Stimulated activated CD8-positive, alpha-beta memory T cell treated with anti-CD3 and anti-CD28 coated beads, Interleukin-4, amount 100 ng/mL, for 24 hours (primary cell): ENCODE measurements around the gene PACS1.

ENCODE experiments used
- DNase-seq: peaks from one replicate; pipeline ENCODE4 v3.0.0-alpha.2; 2020; ENCODE audit warnings: low read depth

The PACS1 gene

DNA sequence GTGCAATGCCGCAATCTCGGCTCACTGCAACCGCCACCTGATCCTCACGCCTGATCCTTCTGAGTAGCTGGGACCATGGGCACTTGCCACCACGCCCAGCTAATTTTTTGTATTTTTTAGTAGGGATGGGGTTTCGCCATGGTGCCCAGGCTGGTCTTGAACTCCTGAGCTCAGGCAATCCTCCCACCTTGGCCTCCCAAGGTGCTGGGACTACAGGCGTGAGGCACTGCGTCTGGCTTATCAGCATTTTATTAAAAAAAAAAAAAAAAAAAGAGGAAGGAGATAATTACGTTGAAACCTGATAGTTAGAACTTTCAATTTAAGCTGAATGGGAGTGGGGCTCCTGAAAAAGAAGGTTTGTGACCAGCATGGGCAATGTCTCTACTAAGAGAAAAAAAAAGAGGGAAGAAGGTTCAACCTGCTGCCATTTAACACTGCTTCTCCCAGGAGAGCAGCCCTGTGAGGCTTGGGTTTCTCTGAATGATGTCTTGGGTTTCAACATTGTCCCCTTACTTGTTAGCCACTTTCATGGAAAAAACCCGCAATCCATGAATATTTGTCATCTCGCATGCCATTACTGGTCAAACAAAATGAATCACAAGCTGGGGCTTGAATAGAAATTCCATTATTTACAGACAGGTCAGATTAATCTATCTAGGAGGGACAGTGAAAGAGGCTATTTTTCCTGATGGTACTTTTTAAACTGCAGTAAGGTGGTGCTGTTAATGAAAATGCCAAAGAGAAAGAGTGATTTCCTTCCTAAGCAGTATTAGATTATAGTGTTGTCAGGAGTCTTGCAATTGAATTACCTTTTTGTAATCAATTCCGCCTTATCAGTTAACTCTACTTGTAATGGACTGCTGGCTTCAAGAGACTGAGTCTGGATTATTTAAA, 72.5 kb downstream of the PACS1 start:
- no peak for DNase-seq

DNA sequence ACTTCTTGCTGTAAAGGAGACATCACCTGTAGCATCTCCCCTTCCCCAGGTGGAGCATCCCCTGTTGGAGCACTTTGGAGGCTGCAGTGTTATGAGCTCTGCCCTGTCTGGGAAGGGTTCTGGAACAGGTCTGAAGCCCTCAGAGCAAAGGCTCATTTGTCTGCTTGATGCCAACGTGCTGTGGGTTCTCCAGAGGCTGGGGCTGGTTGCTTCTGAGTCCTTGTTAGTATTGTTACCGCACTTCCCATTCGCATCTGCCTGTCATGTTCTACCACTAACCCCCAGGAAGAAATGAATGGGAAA, 73.1 kb downstream of the PACS1 start:
- DNase-seq: no peak

DNA sequence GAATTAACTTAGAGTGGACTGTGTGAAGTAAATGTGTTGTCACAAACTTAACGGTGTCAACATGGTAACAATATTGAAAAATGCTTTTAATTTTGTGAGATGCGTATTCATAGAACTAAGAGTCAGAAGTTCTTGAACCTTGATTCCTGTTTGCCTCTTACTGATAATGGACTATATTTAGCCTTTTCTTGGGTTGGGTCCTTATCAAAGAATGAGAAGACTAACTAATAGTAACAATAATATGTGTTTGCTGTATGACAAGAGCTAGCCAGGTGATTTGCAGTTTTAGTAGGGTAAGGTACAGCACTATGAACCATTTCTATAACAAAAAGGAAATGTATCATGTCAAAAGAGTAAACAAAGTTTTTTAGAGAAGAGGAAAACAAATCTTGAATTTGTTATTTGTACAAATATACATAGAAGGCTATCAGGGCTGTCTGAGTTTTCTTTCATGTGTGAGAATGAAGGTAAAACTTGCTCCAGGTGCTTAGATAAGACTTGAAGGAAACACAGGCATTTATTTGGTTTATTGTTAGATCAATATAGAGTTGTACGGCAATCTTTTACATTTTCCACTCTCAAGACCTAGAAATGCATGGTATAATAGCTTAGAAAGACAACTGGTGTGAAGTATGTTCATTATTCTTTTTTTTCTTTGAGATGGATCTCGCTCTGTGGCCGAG, 74.1 kb downstream of the PACS1 start:
- no peak for DNase-seq

DNA sequence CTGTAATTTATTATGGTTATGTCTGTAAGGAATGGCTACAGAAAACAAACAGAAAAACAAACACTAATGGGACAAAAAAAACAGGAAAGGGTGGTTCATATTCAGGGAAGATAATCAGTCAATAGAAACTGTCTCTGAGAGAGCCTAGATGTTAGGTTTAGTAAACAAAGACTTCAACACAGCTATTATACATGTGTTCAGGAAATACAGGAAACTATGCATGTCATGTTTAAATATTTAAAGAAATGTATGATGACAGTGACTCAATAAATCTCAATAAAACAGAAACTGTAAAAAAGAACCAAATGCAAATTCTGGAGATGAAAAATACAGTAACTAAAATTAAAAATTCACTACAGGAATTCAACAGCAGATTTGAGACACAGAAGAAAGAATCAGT, 76.0 kb downstream of the PACS1 start:
- no peak for DNase-seq

DNA sequence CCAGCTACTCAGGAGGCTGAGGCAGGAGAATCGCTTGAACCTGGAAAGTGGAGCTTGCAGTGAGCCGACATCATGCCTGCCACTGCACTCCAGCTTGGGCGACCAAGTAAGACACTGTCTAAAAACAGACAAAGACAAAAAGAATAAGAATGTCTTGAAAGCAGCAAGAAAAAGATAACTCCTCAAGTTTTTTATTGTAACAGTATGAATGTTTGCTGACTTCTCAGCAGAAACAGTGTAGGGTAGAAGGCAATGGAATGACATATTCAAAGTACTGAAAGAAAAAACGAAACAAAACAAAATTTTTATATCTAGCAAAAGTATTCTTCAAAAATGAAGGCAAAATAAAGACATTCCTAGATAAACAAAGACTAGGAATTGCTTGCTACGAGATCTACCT, 76.9 kb downstream of the PACS1 start:
- DNase-seq: no peak

DNA sequence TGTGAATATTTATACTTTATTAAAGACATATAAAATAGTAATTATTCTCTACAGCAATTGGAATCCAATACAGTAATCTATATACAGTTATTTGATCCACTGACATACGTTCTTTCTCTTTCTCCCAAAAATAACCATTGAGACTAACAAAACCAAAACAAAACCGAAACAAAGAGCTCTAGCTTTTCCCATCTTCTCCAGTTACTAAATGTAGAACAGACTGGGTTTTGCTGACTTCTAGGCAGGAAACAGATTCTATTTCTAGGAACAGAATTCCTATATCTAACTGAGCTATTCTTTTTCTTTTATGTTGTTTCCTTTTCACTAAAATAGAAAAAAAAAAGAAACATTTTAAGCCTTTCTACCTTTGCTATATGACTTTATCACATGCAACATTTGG, 80.1 kb downstream of the PACS1 start:
- DNase-seq: no peak

DNA sequence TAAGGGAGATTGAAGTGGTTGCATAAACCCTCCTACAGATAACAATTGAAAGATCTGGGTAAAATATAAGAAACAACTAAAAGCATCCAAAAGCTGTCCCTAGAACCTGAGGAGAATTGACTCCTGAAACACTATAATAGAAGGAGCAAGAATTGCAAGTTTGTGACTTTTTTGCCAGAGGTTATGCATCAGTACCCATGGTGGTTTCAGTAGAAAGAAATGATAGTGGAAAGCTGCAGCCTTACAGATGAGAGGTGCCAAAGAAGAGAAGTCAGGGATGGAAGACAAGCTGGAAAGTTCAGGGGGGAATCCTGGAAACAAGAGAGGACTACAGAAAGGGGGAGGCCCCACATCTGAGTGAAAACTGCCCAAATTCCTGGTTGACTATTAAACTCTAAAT, 80.7 kb downstream of the PACS1 start:
- DNase-seq: no peak

DNA sequence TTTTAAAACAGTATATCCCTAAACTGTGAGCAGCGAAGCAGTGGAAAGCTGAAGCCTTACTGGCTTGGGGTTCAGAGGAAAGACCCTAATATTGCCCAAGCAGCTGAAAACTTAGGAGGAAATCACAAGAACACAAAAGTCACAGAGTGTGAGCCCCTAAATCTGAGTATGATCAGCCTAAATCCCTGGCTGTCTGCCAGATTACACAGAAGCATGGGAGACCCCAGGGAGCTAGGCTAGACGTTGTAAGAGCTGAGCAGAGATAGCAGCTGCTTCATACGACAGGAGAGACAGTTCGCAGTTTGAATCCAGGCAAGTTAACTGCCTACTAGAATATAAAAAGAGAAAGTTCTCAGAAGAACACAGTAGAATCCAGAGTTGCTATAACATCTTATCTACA, 81.2 kb downstream of the PACS1 start:
- DNase-seq: no peak

DNA sequence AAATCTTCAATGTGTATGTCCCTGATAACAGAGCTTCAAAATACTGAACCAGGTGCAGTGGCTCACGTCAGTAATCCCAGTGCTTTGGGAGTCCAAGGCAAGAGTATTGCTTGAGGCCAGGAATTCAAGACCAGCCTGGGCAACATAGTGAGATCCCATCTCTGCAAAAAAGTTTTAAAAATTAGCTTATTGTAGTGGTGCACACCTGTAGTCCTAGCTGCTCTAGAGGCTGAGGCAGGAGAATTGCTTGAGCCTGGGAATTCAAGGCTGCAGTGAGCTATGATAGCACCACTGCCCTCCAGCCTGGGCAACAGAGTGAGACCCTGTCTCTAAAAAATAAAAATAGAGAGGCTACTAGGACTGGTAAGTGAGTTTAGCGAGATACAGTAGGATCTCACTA, 84.0 kb downstream of the PACS1 start:
- no peak for DNase-seq

DNA sequence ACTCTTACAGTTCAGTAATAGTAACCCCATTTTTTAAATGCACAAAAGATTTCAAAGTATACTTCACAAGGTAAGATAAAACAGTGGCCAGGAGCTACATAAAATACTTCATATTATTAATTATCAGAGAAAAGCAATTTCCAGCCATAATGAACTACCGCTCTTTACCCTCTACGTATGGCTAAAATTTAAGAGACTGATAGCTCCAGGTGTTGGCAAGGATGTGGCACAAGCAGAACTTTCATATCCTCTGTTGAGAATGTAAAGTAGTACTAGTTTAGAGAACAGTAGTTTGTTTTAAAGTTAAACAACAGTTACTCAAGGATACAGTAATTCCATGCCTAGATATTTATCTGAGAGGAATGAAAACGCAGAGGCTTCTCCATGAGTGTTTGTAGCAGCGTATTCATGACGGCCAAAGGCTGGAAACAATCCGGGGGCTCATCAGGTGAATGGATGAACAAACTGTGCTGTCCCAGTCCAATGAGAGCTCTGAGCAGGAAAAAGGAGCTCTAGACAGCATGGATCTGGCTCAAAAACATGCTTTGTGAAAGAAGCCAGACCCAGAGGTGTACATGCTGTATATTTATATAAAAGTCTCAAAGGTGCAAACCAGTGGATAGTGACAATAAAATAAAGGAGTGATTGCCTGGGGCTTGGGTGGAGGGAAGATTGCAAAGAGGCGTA, 85.5 kb downstream of the PACS1 start:
- no peak for DNase-seq

DNA sequence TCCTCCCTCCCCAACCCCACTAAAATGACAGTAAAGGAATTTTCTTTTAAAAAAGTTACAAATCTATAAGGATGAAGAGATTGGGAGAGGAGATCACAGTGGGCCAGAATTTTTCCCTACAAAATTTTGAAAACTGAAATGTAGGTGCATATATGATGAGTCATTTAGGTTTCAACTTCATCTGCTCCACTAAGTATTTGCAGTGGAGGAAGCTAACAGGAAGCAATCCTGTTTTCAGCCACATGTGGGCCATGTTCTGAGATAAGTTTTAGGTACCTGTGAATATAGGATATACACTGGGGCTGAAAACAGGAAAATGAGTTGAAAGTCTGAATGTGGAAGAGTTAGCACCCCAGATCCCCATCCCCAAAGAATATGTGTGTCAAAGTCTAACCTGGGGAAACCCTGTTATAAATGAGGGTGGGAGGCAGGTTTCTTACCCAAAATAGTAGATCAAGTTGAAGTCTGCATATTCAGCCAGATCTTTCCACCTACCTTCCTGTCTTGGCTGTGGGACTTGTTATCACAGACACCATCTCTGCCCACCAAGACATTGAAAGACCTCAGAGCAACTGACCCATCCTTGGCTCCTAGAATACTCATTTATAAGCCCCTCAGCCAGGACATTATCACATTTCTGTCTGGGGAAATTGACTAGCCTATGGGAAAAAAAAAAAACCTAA, 87.3 kb downstream of the PACS1 start:
- no peak for DNase-seq

DNA sequence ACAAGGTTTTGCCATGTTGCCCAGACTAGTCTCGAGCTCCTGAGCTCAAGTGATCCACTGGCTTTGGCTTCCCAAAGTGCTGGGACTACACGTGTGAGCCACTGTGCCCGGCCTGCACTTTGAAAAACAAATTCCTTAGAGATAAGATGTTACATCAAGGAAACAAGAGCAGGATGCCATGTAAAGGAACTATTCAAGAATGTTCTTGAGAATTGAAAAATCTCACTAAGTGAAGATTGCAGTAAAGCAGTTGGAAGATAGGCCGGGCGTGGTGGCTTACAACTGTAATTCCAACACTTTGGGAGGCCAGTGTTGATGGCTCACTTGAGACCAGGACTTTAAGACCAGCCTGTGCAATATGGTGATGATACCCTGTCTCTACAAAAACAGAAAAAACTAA, 88.1 kb downstream of the PACS1 start:
- no peak for DNase-seq

DNA sequence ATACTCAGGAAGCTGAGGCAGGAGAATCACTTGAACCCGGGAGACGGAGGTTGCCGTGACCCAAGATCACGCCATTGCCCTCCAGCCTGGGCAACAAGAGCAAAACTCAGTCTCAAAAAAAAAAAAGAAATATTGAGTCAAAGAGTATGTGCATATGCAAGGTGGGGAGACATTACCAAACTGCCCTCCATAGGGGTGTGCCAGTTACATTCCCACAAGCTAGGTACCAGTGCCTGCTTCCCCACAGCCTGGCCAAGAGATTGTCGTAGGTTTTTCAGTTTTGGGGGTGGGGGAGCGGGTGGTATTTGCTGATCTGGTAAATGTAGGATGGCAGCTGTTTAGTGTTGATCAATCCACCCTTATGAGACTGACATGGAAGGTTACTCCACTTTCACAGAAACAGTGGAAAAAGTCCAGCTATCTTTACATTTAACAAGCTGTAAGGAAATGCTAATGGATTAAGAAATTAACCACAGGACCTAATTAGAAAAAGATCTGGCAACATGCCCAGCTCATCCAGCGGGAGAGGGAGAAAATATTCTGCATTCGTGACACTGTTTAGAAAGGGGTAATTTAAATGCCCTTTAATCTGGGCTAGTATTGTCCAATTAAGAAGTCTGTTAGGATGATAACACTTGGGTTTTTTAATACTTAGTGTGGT, 89.4 kb downstream of the PACS1 start:
- DNase-seq: no peak

DNA sequence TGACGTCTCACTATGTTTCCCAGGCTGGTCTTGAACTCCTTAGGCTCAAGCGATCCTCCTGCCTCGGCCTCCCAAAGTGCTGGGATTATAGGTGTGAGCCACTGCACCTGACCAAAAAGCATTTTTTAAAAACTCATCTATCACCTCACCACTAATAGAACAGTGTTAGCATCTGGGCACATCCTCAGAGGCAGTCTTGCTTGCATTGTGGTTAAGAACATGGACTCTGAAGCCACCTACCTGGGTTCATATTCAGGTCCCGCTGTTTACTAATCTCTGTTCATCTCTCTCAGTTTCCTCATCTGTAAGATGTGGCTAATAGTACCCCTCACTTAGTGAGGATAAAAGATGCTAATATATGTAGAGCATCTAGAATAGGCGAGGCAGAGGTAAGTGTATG, 90.6 kb downstream of the PACS1 start:
- DNase-seq: no peak

DNA sequence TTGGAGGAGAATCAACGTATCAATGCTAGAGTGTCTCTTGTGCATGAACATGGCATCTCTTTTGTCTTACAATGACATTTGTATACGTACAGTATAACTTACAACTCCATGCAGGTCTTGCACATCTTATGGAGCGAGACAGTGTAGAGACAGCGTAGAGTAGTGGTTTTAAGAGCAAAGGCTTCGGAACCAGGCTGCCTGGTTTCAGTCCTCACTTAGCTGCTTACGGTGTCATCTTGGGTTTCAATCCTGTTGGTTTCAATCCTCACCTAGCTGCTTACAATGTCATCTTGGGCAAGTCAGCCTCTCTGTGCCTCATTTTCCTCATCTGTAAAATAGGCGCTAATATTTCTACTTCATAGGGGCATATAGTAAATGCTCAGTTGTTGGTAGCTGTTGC, 98.2 kb downstream of the PACS1 start:
- DNase-seq: no peak

DNA sequence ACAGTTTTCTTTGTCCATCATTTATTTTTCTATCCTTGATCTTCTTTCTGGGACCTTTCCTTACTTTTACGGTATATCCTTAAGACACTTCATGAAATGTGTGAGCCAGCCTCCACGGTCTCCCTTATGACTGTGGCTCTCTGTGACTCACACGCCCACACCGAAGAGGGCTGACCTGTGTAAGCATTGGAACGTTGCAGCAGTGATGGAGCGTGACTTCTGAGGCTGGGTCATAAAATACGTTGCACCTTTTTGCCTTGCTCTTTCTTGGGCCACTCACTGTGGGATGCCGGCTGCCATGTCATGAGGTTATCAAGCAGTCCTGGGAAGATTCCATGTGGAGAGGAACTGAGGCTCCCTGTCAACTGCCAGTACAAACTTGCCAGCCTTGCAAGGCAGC, 102.1 kb downstream of the PACS1 start:
- peak; percentile 31 for DNase-seq

DNA sequence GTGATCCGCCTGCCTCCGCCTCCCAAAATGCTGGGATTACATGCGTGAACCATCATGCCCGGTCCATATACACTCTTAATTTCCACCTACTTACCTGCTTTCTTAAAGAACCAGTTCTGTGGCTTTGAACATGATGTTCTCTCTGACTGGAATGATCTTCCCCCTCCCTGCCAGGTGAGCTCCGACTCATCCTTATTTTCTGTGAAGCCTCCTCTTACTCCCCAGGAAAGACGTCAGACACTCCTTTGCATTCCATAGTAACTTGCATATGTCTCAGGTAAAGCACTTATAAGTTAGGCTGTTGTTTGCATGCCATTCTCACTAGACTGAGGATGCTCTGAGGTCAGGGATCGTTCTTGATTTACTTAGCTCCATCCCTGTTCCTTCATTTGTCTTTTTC, 106.6 kb downstream of the PACS1 start:
- no peak for DNase-seq

DNA sequence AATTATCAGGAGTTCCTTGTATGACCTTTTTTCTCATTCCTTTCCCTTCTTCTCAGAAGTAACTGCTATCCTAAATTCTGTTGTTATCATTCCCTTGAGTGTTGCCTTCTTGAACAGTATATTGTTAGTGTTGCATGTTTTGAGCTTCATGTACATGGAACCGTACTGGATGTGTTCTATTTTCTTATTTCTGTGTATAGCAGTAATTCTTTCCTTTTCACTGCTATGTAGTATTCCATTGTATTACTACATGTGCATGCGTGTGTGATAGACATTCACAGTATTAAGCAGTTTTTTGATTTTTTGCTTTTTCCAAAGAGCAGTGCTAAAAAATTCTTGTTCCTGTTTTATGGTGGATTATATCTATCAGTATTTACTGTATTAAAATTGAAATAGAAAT, 108.1 kb downstream of the PACS1 start:
- no peak for DNase-seq

DNA sequence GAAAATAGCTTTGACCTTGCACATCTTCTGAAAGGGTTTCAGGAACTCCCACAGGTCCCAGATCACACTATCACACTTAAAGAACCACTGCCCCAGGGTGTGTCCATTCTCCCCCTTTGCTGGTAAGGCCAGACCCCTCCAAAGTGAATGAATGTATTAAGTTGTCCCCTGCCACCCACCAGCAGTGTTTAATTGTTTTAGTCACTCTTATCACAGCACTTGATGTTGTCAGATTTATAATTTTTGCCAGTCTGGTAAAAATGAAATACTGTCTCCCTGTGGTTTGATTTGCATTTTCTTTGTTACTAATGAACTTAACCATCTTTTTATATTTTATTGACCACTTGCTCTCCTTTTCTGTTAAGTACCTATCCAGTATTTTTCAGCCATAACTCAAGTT, 108.8 kb downstream of the PACS1 start:
- no peak for DNase-seq

DNA sequence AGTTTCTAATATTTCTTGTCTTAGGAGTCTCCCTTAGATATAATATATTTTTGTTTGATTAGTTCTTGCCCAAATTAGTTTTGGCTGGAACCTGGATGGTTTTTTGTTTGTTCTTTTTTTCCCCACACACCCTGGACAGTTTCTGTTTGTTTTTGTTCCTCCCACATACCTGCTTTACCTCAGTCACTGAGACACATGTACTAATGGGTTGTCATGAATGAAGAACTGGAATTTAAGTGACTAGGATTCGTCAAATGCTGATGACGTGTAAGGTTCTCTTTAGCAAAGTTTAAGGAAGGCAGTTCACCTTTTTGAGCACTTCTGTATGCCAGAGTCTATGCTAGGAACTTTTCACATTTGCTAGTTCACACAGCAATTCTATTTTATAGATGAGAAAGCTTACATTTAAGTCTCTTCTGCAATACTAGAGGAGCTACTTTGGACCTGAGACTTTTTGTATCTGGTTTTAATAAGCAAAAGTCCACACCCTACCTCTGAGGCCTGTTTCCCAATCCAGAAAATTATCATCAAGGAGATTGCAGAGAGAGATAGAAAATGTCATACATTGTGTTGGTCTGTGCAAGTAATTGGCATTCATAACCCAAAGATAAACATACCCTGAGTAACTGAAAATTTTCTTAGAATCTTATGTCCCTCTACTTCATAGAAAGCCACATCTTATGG, 111.7 kb downstream of the PACS1 start:
- no peak for DNase-seq

DNA sequence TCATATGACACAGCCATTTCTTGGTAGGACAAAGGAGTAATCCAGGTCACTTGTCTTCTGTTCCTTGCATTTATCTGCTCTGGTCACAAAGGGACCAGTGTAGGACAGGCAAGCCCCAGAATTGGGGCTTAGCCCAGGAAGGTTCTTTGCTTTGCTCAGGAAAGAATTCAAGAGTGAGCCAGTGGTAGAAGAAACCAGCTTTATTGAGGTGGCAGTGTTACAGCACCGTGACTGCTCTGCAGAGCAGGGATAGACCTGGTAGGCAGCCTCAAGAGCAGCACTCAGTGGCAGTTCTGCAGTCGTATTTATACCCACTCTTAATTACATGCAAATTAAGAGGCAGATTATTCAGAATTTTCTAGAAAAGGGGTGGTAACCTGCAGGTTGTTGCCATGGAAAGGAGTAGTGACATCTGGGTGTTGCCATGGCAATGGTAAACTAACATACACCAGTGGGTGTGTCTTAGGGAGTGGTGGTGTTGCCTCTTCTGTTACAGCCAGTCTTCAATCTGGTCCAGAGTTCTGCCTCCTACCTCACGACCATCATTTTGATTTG, 113.5 kb downstream of the PACS1 start:
- DNase-seq: no peak
